MM.1S (cell line): ENCODE results near the gene P2RX3.
A peak's percentile ranks its signal among the peaks of the same experiment; 100 is the strongest.
"Not testable (repeated sequence)": the region's sequence is repeated elsewhere in the genome, so short reads cannot be mapped to it uniquely, and the experiment has no call there.

Experiments
- DNase-seq: peaks from one replicate; pipeline ENCODE4 v3.0.0-alpha.2; 2015
- H2AFZ ChIP-seq: fragments of 300-600 bp; sonication (generic); 2 replicates; pipeline ENCODE4 v1.6.0; 2016; ENCODE audit warnings: antibody characterized with exemption, low read length
- H3F3A ChIP-seq: fragments of 300-600 bp; sonication (generic); 2 replicates; pipeline ENCODE4 v1.6.1; 2016; ENCODE audit warnings: mild to moderate bottlenecking, antibody characterized with exemption, low read length, moderate library complexity, mixed read lengths; ENCODE audit not compliant: insufficient read depth
- H3K27ac ChIP-seq: fragments of 300-600 bp; sonication (generic); 2 replicates; pipeline ENCODE4 v1.5.1; 2016; ENCODE audit warnings: mild to moderate bottlenecking, low read length
- H3K27me3 ChIP-seq: fragments of 300-600 bp; sonication (generic); replicated peaks from 2 replicates; pipeline ENCODE4 v1.6.0; 2016; ENCODE audit warnings: low read length; ENCODE audit not compliant: insufficient read depth
- H3K36me3 ChIP-seq: fragments of 300-600 bp; sonication (generic); replicated peaks from 2 replicates; pipeline ENCODE4 v1.6.1; 2016; ENCODE audit warnings: mild to moderate bottlenecking, low read length, mixed read lengths; ENCODE audit not compliant: insufficient read depth
- H3K4me1 ChIP-seq: fragments of 300-600 bp; sonication (generic); 2 replicates; pipeline ENCODE4 v1.6.1; 2016; ENCODE audit warnings: low read length, mixed read lengths
- H3K4me2 ChIP-seq: fragments of 300-600 bp; sonication (generic); 2 replicates; pipeline ENCODE4 v1.6.0; 2016; ENCODE audit warnings: low read depth, low read length
- H3K4me3 ChIP-seq: fragments of 300-600 bp; sonication (generic); 2 replicates; pipeline ENCODE4 v1.5.1; 2016; ENCODE audit warnings: low read length, mixed read lengths
- H3K79me2 ChIP-seq: fragments of 300-600 bp; sonication (generic); 2 replicates; pipeline ENCODE4 v1.6.1; 2016; ENCODE audit warnings: mixed run types, low read length, mixed read lengths
- H3K9ac ChIP-seq: fragments of 300-600 bp; sonication (generic); 2 replicates; pipeline ENCODE4 v1.6.1; 2016; ENCODE audit warnings: low read length, mixed read lengths
- H3K9me2 ChIP-seq: fragments of 300-600 bp; sonication (generic); replicated peaks from 2 replicates; pipeline ENCODE4 v1.6.1; 2016; ENCODE audit warnings: mild to moderate bottlenecking, low read length, mixed read lengths; ENCODE audit not compliant: insufficient read depth
- H3K9me3 ChIP-seq: fragments of 300-600 bp; sonication (generic); replicated peaks from 2 replicates; pipeline ENCODE4 v1.6.1; 2016; ENCODE audit warnings: mild to moderate bottlenecking, low read length, mixed read lengths; ENCODE audit not compliant: insufficient read depth
- H4K20me1 ChIP-seq: fragments of 300-600 bp; sonication (generic); 2 replicates; pipeline ENCODE4 v1.6.1; 2016; ENCODE audit warnings: mild to moderate bottlenecking, low read length, moderate library complexity, mixed read lengths; ENCODE audit not compliant: insufficient read depth
- EZH2 ChIP-seq: fragments of 300-600 bp; sonication (generic); optimal IDR thresholded peaks from 2 replicates; pipeline ENCODE3; 2017; ENCODE audit warnings: low read depth, mild to moderate bottlenecking, antibody characterized with exemption, low read length, mixed read lengths
- EZH2phosphoT487 ChIP-seq: fragments of 300-600 bp; sonication (generic); IDR thresholded peaks from 2 replicates; pipeline ENCODE4 v1.6.1; 2018; ENCODE audit warnings: antibody characterized with exemption, low read length
- TF ChIP-seq, protein P1 (sequence below): fragments of 300-600 bp; sonication (generic); IDR thresholded peaks from 2 replicates; pipeline ENCODE4 v1.5.1; 2016; ENCODE audit warnings: antibody characterized with exemption, low read length, mixed read lengths

The P2RX3 gene

DNA sequence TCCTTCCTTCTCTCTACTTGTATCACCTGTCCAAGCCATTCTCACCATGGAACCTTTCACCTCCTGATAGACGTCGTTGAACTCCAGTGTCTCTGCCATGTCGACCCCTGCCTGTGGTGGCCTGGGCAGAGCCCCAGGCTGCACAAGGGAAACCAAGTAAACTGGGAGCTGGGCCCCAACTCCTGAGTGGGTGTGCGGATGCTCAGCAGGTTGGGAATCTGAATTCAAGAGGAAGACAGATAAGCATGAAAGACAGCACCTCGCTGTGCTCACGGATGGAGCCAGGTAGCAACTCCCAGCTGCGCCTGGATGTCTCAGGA is 3.2 kb upstream of the P2RX3 start:
- H3K4me3 ChIP-seq: peak overlapping the region; percentile 75
- H3K36me3 ChIP-seq: peaks cover 18% of the 10 kb centered on the region
- H2AFZ ChIP-seq: peak overlapping the region; percentile 74
- H3K79me2 ChIP-seq: peaks cover 61% of the 10 kb centered on the region
- H3K4me1 ChIP-seq: peaks cover 13% of the 10 kb centered on the region
- H3K9me2 ChIP-seq: no peaks in the 10 kb centered on the region
- H3F3A ChIP-seq: no peaks in the 10 kb centered on the region
- H4K20me1 ChIP-seq: no peaks in the 10 kb centered on the region
- H3K4me2 ChIP-seq: peak overlapping the region; percentile 86
- peak overlapping the region; percentile 95 for H3K9ac ChIP-seq
- peak overlapping the region; percentile 51 for H3K27ac ChIP-seq
- DNase-seq: no peak
- H3K27me3 ChIP-seq: 0 out of 2 replicates have a peak, but pooled peaks cover 3% of the 10 kb centered on the region
- TF ChIP-seq EZH2phosphoT487 (no peak), EZH2 (no peak)
- TF ChIP-seq, protein P1, sequence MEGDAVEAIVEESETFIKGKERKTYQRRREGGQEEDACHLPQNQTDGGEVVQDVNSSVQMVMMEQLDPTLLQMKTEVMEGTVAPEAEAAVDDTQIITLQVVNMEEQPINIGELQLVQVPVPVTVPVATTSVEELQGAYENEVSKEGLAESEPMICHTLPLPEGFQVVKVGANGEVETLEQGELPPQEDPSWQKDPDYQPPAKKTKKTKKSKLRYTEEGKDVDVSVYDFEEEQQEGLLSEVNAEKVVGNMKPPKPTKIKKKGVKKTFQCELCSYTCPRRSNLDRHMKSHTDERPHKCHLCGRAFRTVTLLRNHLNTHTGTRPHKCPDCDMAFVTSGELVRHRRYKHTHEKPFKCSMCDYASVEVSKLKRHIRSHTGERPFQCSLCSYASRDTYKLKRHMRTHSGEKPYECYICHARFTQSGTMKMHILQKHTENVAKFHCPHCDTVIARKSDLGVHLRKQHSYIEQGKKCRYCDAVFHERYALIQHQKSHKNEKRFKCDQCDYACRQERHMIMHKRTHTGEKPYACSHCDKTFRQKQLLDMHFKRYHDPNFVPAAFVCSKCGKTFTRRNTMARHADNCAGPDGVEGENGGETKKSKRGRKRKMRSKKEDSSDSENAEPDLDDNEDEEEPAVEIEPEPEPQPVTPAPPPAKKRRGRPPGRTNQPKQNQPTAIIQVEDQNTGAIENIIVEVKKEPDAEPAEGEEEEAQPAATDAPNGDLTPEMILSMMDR: no peak
- H3K9me3 ChIP-seq: no peaks in the 10 kb centered on the region

DNA sequence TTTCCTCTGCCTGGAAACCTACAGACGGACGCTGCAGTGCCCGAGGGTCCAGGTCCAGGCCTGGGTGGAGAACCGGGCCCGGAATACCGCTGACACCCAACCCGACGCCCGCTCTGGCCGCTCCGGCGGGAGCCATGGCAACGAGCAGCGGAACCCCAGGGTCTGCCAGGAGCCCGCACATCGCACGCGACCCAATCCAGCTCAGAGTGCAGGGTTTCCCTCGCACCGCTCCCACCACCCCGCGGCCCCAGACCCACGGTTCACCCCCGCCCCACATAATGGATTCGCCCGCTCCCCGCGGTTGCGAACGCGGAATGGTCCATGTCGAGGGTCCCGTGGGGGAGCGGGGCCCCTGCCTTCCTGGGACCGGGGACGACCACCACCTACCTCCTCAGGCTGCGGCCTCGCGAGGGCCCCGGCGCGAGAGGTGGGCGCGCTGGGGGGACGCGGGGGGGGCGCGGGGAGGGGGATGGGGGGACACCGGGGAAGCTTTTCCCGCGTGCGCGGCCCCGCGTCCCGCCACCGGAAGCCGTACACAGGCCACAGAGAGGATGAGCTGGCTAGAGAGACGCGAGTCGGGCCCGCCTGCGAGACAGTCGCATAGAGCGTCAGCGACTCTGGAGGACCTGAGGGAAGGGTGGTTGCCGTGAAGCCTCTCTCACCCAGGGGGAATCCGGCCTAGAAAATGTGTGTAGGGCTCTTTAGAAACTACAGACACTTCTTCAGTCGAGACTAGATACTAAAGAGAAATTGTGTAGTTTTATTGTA is 2.6 kb upstream of the P2RX3 start, which contains the start of gene SSRP1:
SSRP1 (minus strand) TSS at position 550 of the 768 bp plus-strand sequence. CDS start 771 bp downstream, outside the sequence.
- Histone ChIP-seq H3K9me3 (no peaks in the 10 kb centered on the region), H2AFZ (peak within 1 kb of the TSS; percentile 93), H3K36me3 (peaks cover 15% of the 10 kb centered on the region), H3K4me3 (peak within 1 kb of the TSS; percentile 75), H3K9me2 (no peaks in the 10 kb centered on the region), H3K9ac (peak within 1 kb of the TSS; percentile 95), H3K4me1 (peaks cover 13% of the 10 kb centered on the region), H4K20me1 (no peaks in the 10 kb centered on the region), H3F3A (no peaks in the 10 kb centered on the region), H3K4me2 (peak within 1 kb of the TSS; percentile 86), H3K27ac (peak within 1 kb of the TSS; percentile 51), H3K27me3 (0 out of 2 replicates have a peak, but pooled peaks cover 3% of the 10 kb centered on the region), H3K79me2 (peaks cover 56% of the 10 kb centered on the region)
- TF ChIP-seq EZH2phosphoT487: no peak
- TF ChIP-seq, protein P1: 0 out of 2 replicates have a peak, but pooled peaks have one; percentile 8
- peak; percentile 91 for DNase-seq

DNA sequence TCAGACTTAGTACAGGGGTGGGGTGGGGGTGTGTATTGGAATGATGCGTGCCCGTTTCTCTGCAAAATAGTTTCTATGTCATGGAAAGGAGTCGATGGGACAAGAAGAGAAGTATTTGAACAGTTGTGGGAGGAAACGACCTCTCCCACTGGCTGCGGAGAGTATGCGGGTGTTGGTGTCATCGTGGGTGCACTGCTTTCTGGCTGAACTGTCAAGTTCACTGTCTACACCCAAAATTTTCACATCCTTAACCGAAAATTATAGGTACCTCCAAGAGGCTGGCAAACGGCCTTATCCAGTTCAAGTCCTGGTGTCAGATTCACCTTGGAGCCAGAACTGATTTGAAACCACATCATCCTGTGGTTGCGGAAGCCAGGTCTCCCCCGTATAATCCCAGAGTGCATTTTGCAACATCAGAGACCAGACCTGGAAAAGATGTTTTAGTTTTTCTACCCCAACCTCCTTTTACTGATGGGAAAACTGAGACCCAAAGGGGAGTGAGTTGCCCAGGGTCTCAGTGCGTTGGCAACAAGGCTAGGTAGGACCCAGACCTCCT is 2.0 kb upstream of the P2RX3 start:
- H3F3A ChIP-seq: no peaks in the 10 kb centered on the region
- no peak for DNase-seq
- peaks cover 49% of the 10 kb centered on the region for H3K79me2 ChIP-seq
- H3K27ac ChIP-seq: no peak overlapping the region
- H3K9me3 ChIP-seq: no peaks in the 10 kb centered on the region
- peak overlapping the region; percentile 93 for H2AFZ ChIP-seq
- H4K20me1 ChIP-seq: no peaks in the 10 kb centered on the region
- peaks cover 12% of the 10 kb centered on the region; the same call in 1 of the 2 replicates for H3K36me3 ChIP-seq
- H3K4me2 ChIP-seq: peak overlapping the region; percentile 80
- peaks cover 13% of the 10 kb centered on the region for H3K4me1 ChIP-seq
- H3K27me3 ChIP-seq: 0 out of 2 replicates have a peak, but pooled peaks cover 3% of the 10 kb centered on the region
- H3K4me3 ChIP-seq: peak overlapping the region; percentile 75
- H3K9ac ChIP-seq: peak overlapping the region; percentile 95
- no peaks in the 10 kb centered on the region for H3K9me2 ChIP-seq
- TF ChIP-seq, protein P1: no peak
- TF ChIP-seq EZH2phosphoT487 (no peak), EZH2 (no peak)

DNA sequence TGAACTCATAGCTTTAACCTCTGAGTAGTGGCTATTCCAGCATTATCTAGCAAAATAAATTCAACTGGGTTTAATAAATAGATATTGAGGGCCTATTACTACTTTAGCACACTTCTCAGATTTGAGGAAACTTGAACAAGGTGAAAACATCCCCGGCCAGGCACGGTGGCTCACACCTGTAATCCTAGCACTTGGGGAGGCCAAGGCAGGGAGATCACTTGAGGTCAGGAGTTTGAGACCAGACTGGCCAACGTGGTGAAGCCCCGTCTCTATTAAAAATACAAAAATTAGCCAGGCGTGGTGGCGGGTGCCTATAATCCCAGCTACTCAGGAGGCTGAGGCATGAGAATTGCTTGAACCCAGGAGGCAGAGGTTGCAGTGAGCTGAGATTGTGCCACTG is 1.3 kb upstream of the P2RX3 start:
- not testable (repeated sequence) for H4K20me1 ChIP-seq, H3K9me3 ChIP-seq, DNase-seq, H3K4me3 ChIP-seq, H3F3A ChIP-seq, H3K9ac ChIP-seq, H3K27ac ChIP-seq, H3K4me2 ChIP-seq, H3K27me3 ChIP-seq, H3K9me2 ChIP-seq
- peaks cover 10% of the 10 kb centered on the region; the same call in 1 of the 2 replicates for H3K36me3 ChIP-seq
- H3K79me2 ChIP-seq: peaks cover 42% of the 10 kb centered on the region
- 0 out of 2 replicates have a peak overlapping the region, but pooled peaks have one; percentile 93 for H2AFZ ChIP-seq
- peaks cover 13% of the 10 kb centered on the region for H3K4me1 ChIP-seq
